ENCODE data around the gene FXN.

GRCh38 chr9:69034071-69034470 lies 1.5 kb upstream of the FXN start:
- TF ChIP-seq, protein P1, sequence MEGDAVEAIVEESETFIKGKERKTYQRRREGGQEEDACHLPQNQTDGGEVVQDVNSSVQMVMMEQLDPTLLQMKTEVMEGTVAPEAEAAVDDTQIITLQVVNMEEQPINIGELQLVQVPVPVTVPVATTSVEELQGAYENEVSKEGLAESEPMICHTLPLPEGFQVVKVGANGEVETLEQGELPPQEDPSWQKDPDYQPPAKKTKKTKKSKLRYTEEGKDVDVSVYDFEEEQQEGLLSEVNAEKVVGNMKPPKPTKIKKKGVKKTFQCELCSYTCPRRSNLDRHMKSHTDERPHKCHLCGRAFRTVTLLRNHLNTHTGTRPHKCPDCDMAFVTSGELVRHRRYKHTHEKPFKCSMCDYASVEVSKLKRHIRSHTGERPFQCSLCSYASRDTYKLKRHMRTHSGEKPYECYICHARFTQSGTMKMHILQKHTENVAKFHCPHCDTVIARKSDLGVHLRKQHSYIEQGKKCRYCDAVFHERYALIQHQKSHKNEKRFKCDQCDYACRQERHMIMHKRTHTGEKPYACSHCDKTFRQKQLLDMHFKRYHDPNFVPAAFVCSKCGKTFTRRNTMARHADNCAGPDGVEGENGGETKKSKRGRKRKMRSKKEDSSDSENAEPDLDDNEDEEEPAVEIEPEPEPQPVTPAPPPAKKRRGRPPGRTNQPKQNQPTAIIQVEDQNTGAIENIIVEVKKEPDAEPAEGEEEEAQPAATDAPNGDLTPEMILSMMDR (IDR thresholded peaks at IDR 0.05): no peak
- TF ChIP-seq EZH2phosphoT487 (IDR thresholded peaks at IDR 0.05): no peak
- TF ChIP-seq EZH2 (IDR thresholded peaks at IDR 0.05): no peak

All from neural progenitor cell (in vitro differentiated cells).